Mucosa of descending colon (tissue), 3 donors: ENCODE data around the gene LCE2B. TPM values are rescaled to one million over a fixed set of nuclear protein-coding genes. Genes with fewer than 3 reads are reported as not detected.

ENCODE experiments used
- total RNA-seq, 3 donors: library from RNA; stranded (reverse); fragmentation: NEBNext Ultra II Directional in 2 of 3; extraction: Animal tissue kit (Norgen Biotek cat#: 25700) in 2 of 3; gene quantifications; one replicate each; pipeline versions ENCODE4 v1.2.1 to v1.2.4, GENCODE V29; 2021 to 2023
- donor health status: DM: no; HTN: no; CAD: no; lungs with moderate emphysema.
- donor health status: DM: no; HTN: no; CAD: no.
- donor health status: DM: no; HTN: yes; CAD: no.

Gene LCE2B
- total RNA-seq, 3 donors from 2014 or later, result not detected

Other genes starting within 250 kb of the LCE2B start
- gene LCE5A, start 175.3 kb upstream of the LCE2B start, total RNA-seq, result not detected
- not detected for gene CRCT1, start 171.6 kb upstream of the LCE2B start, total RNA-seq
- not detected for gene LCE3E, start 119.3 kb upstream of the LCE2B start, total RNA-seq
- not detected for gene LCE3D, start 105.6 kb upstream of the LCE2B start, total RNA-seq
- gene LCE3C, start 85.9 kb upstream of the LCE2B start, total RNA-seq, result not detected
- not detected for gene LCE3B, start 72.3 kb upstream of the LCE2B start, total RNA-seq
- not detected for gene LCE3A, start 63.0 kb upstream of the LCE2B start, total RNA-seq
- gene LCE2D, start 22.7 kb upstream of the LCE2B start, total RNA-seq, result not detected
- not detected for gene LCE2C, start 10.8 kb upstream of the LCE2B start, total RNA-seq
- not detected for gene LCE2A, start 12.2 kb downstream of the LCE2B start, total RNA-seq
- not detected for gene LCE4A, start 22.0 kb downstream of the LCE2B start, total RNA-seq
- not detected for gene KPRP, start 71.9 kb downstream of the LCE2B start, total RNA-seq
- gene LCE1F, start 89.0 kb downstream of the LCE2B start, total RNA-seq, result not detected
- not detected for gene LCE1E, start 100.1 kb downstream of the LCE2B start, total RNA-seq
- not detected for gene LCE1D, start 110.6 kb downstream of the LCE2B start, total RNA-seq
- gene LCE1C, start 120.5 kb downstream of the LCE2B start, total RNA-seq, result not detected
- not detected for gene LCE1B, start 125.8 kb downstream of the LCE2B start, total RNA-seq
- gene LCE1A, start 141.3 kb downstream of the LCE2B start, total RNA-seq, result not detected
- not detected for gene LCE6A, start 156.7 kb downstream of the LCE2B start, total RNA-seq
- not detected for gene LCE7A, start 173.9 kb downstream of the LCE2B start, total RNA-seq
- not detected for gene SMCP, start 192.2 kb downstream of the LCE2B start, total RNA-seq
- gene IVL, start 222.4 kb downstream of the LCE2B start, total RNA-seq, result not detected